ENCODE results near the gene GOLGA6C.
"Not testable (repeated sequence)": the region's sequence is repeated elsewhere in the genome, so short reads cannot be mapped to it uniquely, and the experiment has no call there.

- not testable (repeated sequence) for TF ChIP-seq CTCF (IDR thresholded peaks at IDR 0.05; ENCODE audit: extremely low read depth in 1 of 2, insufficient read depth in 1 of 2, low read depth in 1 of 2, low read length in 2 of 2); MYC (IDR thresholded peaks at IDR 0.05; ENCODE audit: low read depth, low read length); EZH2 (IDR thresholded peaks at IDR 0.05; ENCODE audit: borderline replicate concordance, low read depth, low read length, severe bottlenecking); JUN (IDR thresholded peaks at IDR 0.05; ENCODE audit: borderline replicate concordance, insufficient read depth, insufficient read length, low read depth)
Measured at GRCh38 chr15:75219507-75219929, 38.6 kb upstream of the GOLGA6C start.
